ENCODE measurements around the gene NME3.

Gene NME3

DNA sequence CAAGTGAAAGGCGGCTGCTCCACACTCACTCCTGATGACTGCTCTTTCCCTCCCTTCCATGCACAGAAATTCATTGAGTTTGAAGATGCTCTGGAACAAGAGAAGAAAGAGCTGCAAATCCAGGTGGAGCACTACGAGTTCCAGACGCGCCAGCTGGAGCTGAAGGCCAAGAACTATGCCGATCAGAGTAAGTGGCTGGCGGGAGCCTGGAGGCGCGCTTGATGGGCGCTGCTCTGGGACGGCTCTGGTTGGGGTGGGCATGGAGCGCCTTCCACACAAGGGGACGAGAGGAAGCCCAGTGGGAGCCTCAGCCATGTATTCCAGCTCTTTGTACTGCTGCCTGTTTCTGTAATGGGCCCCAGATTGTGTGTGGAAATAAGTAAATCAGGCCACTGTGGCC lies 46.9 kb downstream of the NME3 start:
- peaks cover 2% of the 10 kb centered on the region for H3K4me1 ChIP-seq (ENCODE audit: insufficient read depth, insufficient read length)
- no peak overlapping the region for H3K4me3 ChIP-seq (ENCODE audit: insufficient read length, low read depth)
- H3K36me3 ChIP-seq (ENCODE audit: insufficient read depth, insufficient read length, low read length): peaks cover 50% of the 10 kb centered on the region
- H3K9ac ChIP-seq (ENCODE audit: insufficient read length, low read depth): no peak overlapping the region
- H3K27me3 ChIP-seq (ENCODE audit: insufficient read depth, insufficient read length): no peaks in the 10 kb centered on the region
- TF ChIP-seq SUZ12 (IDR thresholded peaks at IDR 0.05; ENCODE audit: extremely low read depth, insufficient read depth, insufficient read length) (no peak), YY1 (IDR thresholded peaks at IDR 0.05; ENCODE audit: insufficient read depth, insufficient read length) (no peak), ZNF274 (IDR thresholded peaks at IDR 0.05; ENCODE audit: low read depth, low read length) (no peak)
- no peaks in the 10 kb centered on the region for H3K9me3 ChIP-seq (ENCODE audit: insufficient read depth, low read length)
- DNase-seq (ENCODE audit: low read depth, low spot score): no peak

DNA sequence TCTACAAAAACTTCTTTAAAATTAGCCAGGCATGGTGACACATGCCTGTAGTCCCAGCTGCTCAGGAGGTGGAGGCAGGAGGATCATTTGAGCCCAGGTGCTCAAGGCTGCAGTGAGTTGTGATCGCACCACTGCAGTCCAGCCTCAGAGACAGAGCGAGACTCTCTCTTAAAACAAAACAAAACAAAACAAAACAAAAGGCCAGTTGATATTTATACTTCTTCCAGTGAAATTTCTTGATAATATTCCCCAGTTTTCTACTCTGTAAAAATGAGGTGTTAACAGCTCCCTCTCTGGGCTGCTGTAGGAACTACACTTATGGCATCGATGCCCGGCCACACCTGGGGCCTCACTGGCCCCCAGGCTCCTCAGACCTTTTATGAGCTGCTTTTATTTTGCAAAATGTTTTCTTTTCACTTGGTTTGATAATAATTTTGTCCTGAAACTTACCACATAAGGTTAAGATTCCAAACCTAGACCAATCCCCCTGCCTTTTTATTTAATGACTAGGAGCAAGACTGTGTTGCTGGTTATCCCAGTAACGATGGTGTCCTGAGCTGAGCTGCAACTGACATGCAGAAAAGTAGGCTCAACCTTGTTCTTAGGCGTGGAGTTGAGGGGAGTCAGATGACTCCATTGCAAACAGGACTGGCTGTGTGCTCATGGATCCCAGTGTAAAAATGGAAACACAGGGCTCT lies 47.7 kb downstream of the NME3 start:
- no peak for DNase-seq (ENCODE audit: low read depth, low spot score)
- no peak for TF ChIP-seq YY1 (IDR thresholded peaks at IDR 0.05; ENCODE audit: insufficient read depth, insufficient read length)
- no peak for TF ChIP-seq ZNF274 (IDR thresholded peaks at IDR 0.05; ENCODE audit: low read depth, low read length)
- no peak for TF ChIP-seq SUZ12 (IDR thresholded peaks at IDR 0.05; ENCODE audit: extremely low read depth, insufficient read depth, insufficient read length)
- peaks cover 2% of the 10 kb centered on the region for H3K4me1 ChIP-seq (ENCODE audit: insufficient read depth, insufficient read length)
- peaks cover 44% of the 10 kb centered on the region for H3K36me3 ChIP-seq (ENCODE audit: insufficient read depth, insufficient read length, low read length)
- no peaks in the 10 kb centered on the region for H3K27me3 ChIP-seq (ENCODE audit: insufficient read depth, insufficient read length)
- H3K9me3 ChIP-seq (ENCODE audit: insufficient read depth, low read length): no peaks in the 10 kb centered on the region
- no peak overlapping the region for H3K4me3 ChIP-seq (ENCODE audit: insufficient read length, low read depth)
- H3K9ac ChIP-seq (ENCODE audit: insufficient read length, low read depth): no peak overlapping the region

- peaks cover 2% of the 10 kb centered on the region for H3K4me1 ChIP-seq (ENCODE audit: insufficient read depth, insufficient read length)
- no peaks in the 10 kb centered on the region for H3K27me3 ChIP-seq (ENCODE audit: insufficient read depth, insufficient read length)
- DNase-seq (ENCODE audit: low read depth, low spot score): no peak
- TF ChIP-seq ZNF274 (IDR thresholded peaks at IDR 0.05; ENCODE audit: low read depth, low read length) (no peak), YY1 (IDR thresholded peaks at IDR 0.05; ENCODE audit: insufficient read depth, insufficient read length) (no peak), SUZ12 (IDR thresholded peaks at IDR 0.05; ENCODE audit: extremely low read depth, insufficient read depth, insufficient read length) (no peak)
- no peak overlapping the region for H3K4me3 ChIP-seq (ENCODE audit: insufficient read length, low read depth)
- no peak overlapping the region for H3K9ac ChIP-seq (ENCODE audit: insufficient read length, low read depth)
- peaks cover 22% of the 10 kb centered on the region for H3K36me3 ChIP-seq (ENCODE audit: insufficient read depth, insufficient read length, low read length)
- H3K9me3 ChIP-seq (ENCODE audit: insufficient read depth, low read length): no peaks in the 10 kb centered on the region
Measured at GRCh38 chr16:1721372-1721771, 50.0 kb downstream of the NME3 start.

Measured in NT2/D1 (cell line).